GM21390 (cell line): Measurements from ENCODE around the gene RAET1L.
A peak's percentile ranks its signal among the peaks of the same experiment; 100 is the strongest.
"Not testable (repeated sequence)": the region's sequence is repeated elsewhere in the genome, so short reads cannot be mapped to it uniquely, and the experiment has no call there.

Experiments
- ATAC-seq: cut with Tn5 transposase; IDR thresholded peaks from one replicate; pipeline ENCODE4 v1.9.1; 2021; ENCODE audit not compliant: unreplicated experiment

The RAET1L gene

DNA sequence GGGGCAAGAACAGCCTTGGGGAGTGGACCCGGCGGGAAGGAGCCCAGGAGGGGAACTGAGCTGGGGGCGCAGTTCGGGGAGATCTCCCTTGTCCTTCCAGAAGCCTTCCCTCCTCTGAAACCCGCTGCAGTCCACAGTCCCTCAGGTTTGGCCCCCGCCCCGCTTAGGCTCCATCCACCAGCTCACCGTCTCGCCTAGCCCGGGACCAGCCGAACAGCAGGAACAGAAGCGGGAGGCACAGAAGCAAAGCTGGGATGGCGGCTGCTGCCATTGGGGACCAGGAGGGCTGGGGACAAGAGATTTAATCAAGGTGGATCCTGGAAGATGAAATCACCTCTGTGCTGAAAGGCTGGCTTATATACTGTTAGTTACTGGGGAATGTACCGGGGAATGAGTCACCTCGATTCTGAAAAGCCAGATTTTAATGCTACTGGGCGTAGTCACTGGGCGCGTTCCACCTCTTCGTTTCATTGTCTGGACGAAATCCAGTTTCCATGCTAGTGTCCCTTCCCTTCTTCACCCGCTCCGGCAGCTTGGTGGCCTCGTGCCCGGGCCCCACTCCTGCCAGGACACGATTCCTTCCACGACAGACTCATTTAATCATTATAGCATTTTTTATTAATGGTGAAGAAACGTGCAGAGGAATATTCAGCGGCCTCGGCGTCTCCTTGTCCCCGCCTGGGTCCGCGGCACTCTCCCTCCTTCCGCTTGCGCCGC is at the start of gene RAET1L:
Gene RAET1L (minus strand): TSS at position 332 of the 717 bp plus-strand sequence. CDS start 61 bp downstream, at position 271.
- ATAC-seq: no peak

DNA sequence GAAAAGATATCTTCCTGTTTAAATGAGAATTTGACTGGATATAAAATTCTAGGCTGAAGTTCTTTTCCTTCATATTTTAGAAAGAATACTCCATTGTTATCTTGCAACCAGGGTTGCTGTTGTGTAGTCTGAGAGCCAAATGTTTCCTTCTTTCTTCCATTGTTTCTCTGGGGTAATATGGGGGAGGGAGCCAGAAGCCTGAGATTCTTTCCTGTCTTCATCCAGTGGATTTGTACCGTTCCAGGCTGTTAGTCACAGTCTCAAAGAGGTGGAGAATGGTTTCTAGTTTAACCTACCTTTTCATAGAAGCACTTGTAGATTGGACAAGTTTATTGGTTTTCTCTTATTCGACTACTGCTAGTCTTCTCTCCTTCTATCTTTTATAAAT is 49.7 kb upstream of the RAET1L start:
- no peak for ATAC-seq

DNA sequence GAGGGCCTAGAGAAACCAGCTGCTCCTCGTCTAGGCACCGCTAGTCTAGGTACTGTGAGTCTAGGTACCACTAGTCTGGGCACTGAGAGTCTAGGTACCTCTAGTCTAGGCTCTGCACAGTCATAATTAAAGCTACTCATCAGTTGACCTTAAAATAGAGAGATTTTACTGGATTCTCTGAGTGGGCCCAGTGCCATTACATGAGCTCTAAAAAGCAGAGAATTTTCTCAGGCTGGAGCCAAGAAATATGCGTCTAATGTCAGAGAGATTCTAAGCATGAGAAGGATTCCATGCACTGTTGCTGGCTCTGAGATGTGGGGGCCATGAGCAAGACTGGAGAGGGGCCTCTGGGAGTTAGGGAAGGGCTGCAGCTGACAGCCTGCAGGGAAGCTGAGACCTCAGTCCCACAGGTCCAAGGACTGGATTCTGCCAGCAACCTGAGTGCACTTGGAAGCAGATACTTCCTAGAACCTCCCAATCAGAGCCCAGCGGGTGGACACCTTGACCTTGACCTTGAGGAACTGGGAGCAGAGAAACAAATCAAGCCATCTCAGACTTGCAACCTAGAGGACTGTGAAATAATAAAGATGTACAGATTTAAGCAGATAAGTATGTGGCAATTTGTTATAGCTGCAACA is 49.2 kb upstream of the RAET1L start:
- ATAC-seq: not testable (repeated sequence)

- no peak for ATAC-seq
Observed at GRCh38 chr6:150072201-150072600, 46.9 kb upstream of the RAET1L start.

DNA sequence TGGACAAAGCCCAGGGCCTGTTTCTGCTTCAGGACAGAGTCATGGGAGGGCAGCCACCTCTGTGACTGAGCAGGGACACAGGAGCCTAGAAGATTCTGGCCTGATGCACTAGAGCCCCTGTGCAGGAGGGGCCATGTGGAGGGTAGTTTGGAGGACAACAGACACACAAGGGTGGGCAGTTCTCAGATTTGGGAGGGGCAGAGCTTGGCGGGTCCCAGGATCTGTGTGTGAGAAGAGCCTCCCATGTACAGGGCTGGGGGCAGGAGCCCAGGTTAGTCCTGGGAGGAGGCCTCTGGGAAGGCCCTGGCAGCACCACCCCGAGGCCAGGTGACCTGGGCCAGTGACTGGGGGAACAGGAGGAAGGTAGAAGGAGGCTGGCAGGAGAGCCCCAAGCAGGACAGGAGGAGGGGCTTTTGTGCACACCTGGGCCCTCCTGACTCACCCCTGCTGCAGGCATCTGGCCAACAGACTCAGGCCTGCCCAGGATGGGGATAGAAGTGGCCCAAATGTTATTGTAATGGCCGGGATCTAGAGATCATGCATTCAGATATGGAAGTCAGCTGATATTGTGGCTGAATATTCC is 45.0 kb upstream of the RAET1L start:
- no peak for ATAC-seq

DNA sequence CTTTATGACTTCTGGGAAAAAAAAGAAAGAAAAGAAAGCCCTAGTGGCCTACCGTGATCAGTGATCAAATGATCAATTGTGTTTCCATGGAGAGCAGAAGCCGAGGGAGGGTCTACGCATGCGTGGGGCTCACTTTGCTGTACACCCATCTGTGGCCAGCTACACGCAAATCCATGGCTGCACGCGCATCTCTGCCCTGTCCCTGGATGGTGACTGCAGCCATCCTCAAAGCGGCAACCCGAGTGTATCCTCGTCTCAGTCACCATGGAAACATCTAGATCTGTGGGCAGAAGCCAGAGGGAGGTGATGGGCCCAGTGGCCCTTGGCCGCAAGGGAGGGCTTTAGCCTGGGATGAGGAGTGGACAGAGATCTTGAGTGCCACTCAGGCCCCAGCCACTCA is 44.4 kb upstream of the RAET1L start:
- ATAC-seq: no peak

- peak; percentile 76 for ATAC-seq
Observed at GRCh38 chr6:150068720-150069648, 43.7 kb upstream of the RAET1L start, which contains the start of gene ULBP3. Gene ULBP3, minus strand, starts transcription at chr6:150069121. Its CDS starts 55 bp downstream, at chr6:150069066.

- ATAC-seq: no peak
Observed at GRCh38 chr6:150068151-150068550, 42.8 kb upstream of the RAET1L start.

DNA sequence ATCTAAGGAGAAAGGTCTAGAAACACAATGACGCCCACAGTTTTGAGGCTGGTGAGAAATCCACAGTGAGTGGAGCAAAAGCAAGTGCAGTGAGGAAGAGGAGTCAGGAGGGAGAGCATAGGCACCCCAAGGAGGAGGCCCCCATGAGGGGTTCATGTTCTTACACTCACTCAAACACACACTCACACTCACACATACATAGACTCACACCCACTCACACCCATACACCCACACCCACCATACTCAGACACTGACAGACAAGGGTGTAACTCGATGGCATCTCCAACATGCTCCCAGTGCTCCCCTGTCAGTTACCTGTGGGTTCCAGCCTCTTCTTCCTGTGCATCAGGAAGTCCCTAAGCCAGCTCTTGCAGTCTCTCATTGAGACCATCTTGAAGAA is 39.8 kb upstream of the RAET1L start:
- ATAC-seq: no peak

DNA sequence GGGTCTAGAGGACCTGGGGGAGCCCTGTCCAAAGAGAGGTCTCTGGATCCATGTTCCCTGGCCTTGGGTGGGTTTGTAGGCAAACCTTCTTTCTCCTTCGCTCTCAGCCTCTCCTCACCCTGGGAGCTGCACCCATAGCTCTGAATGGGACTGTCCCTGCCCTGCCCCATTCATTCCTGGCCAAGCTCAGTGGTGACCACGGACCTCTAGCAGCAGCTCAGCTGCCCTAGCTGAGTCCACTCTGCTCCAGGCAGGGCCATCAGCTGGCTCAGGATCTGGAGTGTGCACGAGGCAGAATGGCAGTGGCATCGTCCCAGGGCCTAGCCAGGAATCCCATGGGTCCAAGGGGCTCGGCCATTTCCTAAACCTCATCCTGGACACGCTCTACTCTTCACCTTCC is 38.3 kb upstream of the RAET1L start:
- no peak for ATAC-seq

GRCh38 chr6:150059973-150060372 is 34.6 kb upstream of the RAET1L start:
- not testable (repeated sequence) for ATAC-seq

- no peak for ATAC-seq
Observed at GRCh38 chr6:150058986-150059385, 33.7 kb upstream of the RAET1L start.

DNA sequence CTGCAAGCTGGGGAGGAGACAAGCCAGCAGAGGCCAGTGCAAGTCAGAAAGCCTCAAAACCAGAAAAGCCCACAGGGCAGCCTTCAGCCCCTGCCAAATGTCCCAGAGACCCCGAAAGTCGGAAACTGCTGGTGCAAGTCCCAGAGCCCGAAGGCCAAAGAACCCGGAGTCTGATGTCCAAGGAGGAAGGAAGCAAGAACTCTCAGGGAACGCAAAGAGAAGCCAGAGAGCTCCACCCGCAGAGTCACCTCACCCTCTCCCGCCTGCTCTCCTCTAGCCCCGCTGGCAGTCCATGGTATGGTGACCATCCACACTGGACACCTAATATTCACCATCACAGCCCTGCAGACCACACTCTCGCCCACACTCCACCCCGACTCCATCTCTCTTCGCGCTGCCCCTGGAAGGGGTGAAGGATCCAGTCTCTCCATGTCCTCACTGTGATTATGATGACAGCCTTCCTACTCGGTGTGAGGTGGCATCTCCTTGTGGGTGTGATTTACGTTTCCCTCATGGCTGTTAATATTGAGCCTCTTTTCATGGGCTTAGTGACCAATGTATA is 33.0 kb upstream of the RAET1L start:
- no peak for ATAC-seq

- ATAC-seq: no peak
Observed at GRCh38 chr6:150057501-150057951, 32.2 kb upstream of the RAET1L start.

DNA sequence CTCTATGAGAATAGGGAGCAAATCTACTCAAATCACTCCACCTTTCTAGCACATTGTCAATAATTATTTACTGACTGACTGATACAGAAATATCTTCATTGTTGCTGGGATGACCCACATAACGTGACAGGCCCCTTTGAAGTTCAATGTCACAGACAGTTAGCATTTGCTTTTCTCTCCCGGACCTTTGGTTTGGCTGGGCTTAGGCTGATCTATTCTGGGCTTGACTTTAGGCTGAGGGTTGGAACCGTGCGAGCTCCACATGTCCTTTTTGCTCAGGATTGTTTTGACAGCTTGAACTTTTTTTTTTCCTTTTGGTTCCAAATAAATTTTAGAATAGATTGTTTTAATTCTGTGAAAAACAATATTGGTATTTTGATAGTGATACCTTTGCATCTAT is 31.6 kb upstream of the RAET1L start:
- ATAC-seq: no peak

DNA sequence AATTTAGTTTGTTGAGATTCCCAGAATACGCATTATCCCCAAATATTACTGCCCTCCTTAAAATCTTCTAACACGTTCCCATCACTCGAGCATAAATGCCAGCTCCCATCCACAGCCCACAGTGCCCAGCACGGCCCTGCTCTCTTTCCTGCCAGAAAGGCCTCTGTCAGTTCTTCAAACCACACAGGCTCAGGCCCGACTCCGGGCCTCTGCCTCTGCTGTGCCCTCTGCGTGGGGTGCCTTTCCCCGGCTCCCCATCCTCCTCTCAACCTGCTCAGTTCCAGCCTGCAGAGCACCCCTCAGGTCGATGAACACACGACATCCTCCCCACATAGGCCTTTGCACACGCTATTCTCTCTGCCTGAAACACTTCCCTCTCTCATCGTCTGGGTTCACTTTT is 30.8 kb upstream of the RAET1L start:
- no peak for ATAC-seq

GRCh38 chr6:150055131-150055530 is 29.8 kb upstream of the RAET1L start:
- ATAC-seq: no peak

GRCh38 chr6:150053450-150053849 is 28.1 kb upstream of the RAET1L start:
- ATAC-seq: no peak

GRCh38 chr6:150050846-150051245 is 25.5 kb upstream of the RAET1L start:
- no peak for ATAC-seq

- no peak for ATAC-seq
Observed at GRCh38 chr6:150048099-150048498, 22.8 kb upstream of the RAET1L start.

- ATAC-seq: no peak
Observed at GRCh38 chr6:150046943-150047342, 21.6 kb upstream of the RAET1L start.
